Activated naive CD4-positive, alpha-beta T cell treated with anti-CD3 and anti-CD28 coated beads, Interleukin-2, amount 10 ng/mL, durations not matched to agents 7 days and 5 days (primary cell): Measurements from ENCODE around the gene KIZ.

Source experiments
- CTCF ChIA-PET: fragments of 350-600 bp; sonication (Branson Sonifier 250); formaldehyde crosslinking; loops from one replicate; lab custom pipeline; 2021; ENCODE audit warnings: antibody characterized with exemption; lab: Charles Lee
- DNase-seq: peaks from one replicate; pipeline ENCODE4 v3.0.0-alpha.2; 2020
- H3K27ac Mint-ChIP-seq: one replicate; pipeline ENCODE4 v1.8.0; 2021; ENCODE audit warnings: mild to moderate bottlenecking, moderate library complexity, mixed read lengths
- H3K27me3 Mint-ChIP-seq: one replicate; pipeline ENCODE4 v1.8.0; 2021; ENCODE audit warnings: mild to moderate bottlenecking, mixed read lengths
- H3K36me3 Mint-ChIP-seq: one replicate; pipeline ENCODE4 v1.8.0; 2021; ENCODE audit warnings: mixed read lengths
- H3K4me1 Mint-ChIP-seq: one replicate; pipeline ENCODE4 v1.8.0; 2021; ENCODE audit warnings: mixed read lengths
- H3K4me3 Mint-ChIP-seq: one replicate; pipeline ENCODE4 v1.8.0; 2021; ENCODE audit warnings: mild to moderate bottlenecking, moderate library complexity, mixed read lengths
- H3K9me3 Mint-ChIP-seq: one replicate; pipeline ENCODE4 v1.8.0; 2021; ENCODE audit warnings: mixed read lengths

Gene KIZ

GRCh38 chr20:21139881-21140566 is 14.1 kb downstream of the KIZ start:
- Mint-ChIP-seq H3K4me1 (peaks cover under 1% of the 10 kb centered on the region), H3K9me3 (no peaks in the 10 kb centered on the region), H3K27me3 (no peaks in the 10 kb centered on the region), H3K27ac (no peak overlapping the region), H3K36me3 (peaks cover 6% of the 10 kb centered on the region), H3K4me3 (no peak overlapping the region)
- DNase-seq: no peak
- CTCF ChIA-PET: no interaction called here

DNA sequence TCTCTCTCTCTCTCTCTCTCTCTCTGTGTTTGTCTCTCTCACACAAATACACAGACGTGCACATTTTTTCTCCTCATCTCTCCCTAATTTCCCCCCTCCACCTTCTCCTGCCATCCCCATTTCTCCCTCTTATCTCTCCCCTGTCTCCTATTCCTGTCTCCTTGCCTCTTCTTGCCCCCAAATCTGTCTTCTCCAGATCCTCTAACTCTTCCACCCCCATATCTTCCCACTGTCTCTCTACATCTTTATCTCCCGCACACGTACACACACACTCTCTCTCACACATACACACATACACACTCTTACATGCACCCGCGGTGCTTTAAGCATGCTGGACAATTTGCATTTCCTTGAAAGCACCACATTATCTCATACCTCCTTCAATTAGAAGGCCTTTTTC is 15.9 kb downstream of the KIZ start:
- CTCF ChIA-PET: interaction anchor here (0.7 kb wide), 1 partner anchor 93 kb away, joined by 3 read pairs; no protein-coding TSS in a partner anchor
- no peak for DNase-seq
- peaks cover 4% of the 10 kb centered on the region for H3K36me3 Mint-ChIP-seq

GRCh38 chr20:21143194-21143890 is 17.5 kb downstream of the KIZ start:
- H3K27me3 Mint-ChIP-seq: no peaks in the 10 kb centered on the region
- no peak overlapping the region for H3K4me3 Mint-ChIP-seq
- H3K4me1 Mint-ChIP-seq: no peaks in the 10 kb centered on the region
- H3K27ac Mint-ChIP-seq: no peak overlapping the region
- DNase-seq: no peak
- no peaks in the 10 kb centered on the region for H3K9me3 Mint-ChIP-seq
- peaks cover 1% of the 10 kb centered on the region for H3K36me3 Mint-ChIP-seq
- CTCF ChIA-PET: no interaction called here

More for the DNA sequence above, 15.9 kb downstream of the KIZ start:
- Mint-ChIP-seq H3K4me3 (no peak overlapping the region), H3K4me1 (no peaks in the 10 kb centered on the region), H3K27me3 (no peaks in the 10 kb centered on the region), H3K9me3 (no peaks in the 10 kb centered on the region), H3K27ac (no peak overlapping the region)

DNA sequence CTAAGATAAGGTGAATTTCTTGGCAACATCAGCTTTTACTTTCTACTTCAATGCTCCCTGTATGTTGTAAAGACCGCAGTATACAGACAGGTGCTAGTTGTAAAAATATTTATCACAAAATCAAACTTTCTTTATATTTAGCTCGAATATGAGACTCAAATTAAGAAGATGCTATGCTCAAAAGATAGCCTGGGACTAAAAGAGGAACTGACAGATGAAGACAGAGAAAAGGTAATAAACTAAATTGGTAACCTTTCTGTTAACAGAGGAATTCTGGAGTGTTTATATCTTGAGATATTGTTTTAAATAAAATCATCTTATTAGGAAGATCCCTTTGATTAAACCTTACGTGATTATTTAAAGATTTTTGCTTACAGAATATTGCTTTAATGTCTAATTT is 19.5 kb downstream of the KIZ start:
- Mint-ChIP-seq H3K9me3 (no peaks in the 10 kb centered on the region), H3K27me3 (no peaks in the 10 kb centered on the region), H3K27ac (no peak overlapping the region), H3K36me3 (peaks cover 1% of the 10 kb centered on the region), H3K4me3 (no peak overlapping the region), H3K4me1 (no peaks in the 10 kb centered on the region)
- DNase-seq: no peak
- CTCF ChIA-PET: no interaction called here

GRCh38 chr20:21146215-21146614 is 20.3 kb downstream of the KIZ start:
- Mint-ChIP-seq H3K27me3 (no peaks in the 10 kb centered on the region), H3K4me1 (no peaks in the 10 kb centered on the region), H3K4me3 (no peak overlapping the region), H3K27ac (no peak overlapping the region), H3K9me3 (no peaks in the 10 kb centered on the region), H3K36me3 (peaks cover 1% of the 10 kb centered on the region)
- no peak for DNase-seq
- CTCF ChIA-PET: no interaction called here

GRCh38 chr20:21147593-21147992 is 21.7 kb downstream of the KIZ start:
- no peak overlapping the region for H3K4me3 Mint-ChIP-seq
- peaks cover 1% of the 10 kb centered on the region for H3K36me3 Mint-ChIP-seq
- CTCF ChIA-PET: interaction anchor here (0.6 kb wide), 1 partner anchor 54 kb away, joined by 3 read pairs; no protein-coding TSS in a partner anchor
- no peaks in the 10 kb centered on the region for H3K9me3 Mint-ChIP-seq
- H3K4me1 Mint-ChIP-seq: no peaks in the 10 kb centered on the region
- H3K27me3 Mint-ChIP-seq: no peaks in the 10 kb centered on the region
- no peak for DNase-seq
- no peak overlapping the region for H3K27ac Mint-ChIP-seq

- Mint-ChIP-seq H3K4me3 (no peak overlapping the region), H3K9me3 (no peaks in the 10 kb centered on the region), H3K27me3 (no peaks in the 10 kb centered on the region), H3K36me3 (peaks cover 1% of the 10 kb centered on the region), H3K27ac (no peak overlapping the region), H3K4me1 (no peaks in the 10 kb centered on the region)
- no peak for DNase-seq
- CTCF ChIA-PET: no interaction called here
These were observed 23.5 kb downstream of the KIZ start for GRCh38 chr20:21149344-21149743.

DNA sequence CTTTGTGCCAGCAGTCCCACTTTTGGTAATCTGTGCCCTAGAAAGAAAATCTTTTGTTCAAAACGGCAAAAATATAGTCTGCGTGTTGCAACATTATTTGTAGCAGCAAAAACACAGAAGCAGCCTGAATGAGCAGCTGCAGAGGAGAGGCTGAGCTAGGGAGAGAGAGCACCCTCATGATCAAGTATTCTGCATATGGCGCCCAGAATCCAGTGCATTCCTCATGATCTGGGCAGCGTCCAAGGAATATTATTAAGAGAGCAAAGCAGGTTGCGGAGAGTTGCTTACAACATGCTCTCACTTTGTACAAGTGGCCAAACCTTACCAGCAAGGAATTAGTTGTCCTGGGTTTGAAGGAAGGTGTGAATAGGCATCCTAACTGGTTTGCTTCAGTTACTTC is 25.9 kb downstream of the KIZ start:
- H3K36me3 Mint-ChIP-seq: peaks cover 1% of the 10 kb centered on the region
- H3K4me1 Mint-ChIP-seq: no peaks in the 10 kb centered on the region
- CTCF ChIA-PET: no interaction called here
- no peak overlapping the region for H3K27ac Mint-ChIP-seq
- no peaks in the 10 kb centered on the region for H3K27me3 Mint-ChIP-seq
- no peak overlapping the region for H3K4me3 Mint-ChIP-seq
- H3K9me3 Mint-ChIP-seq: no peaks in the 10 kb centered on the region
- DNase-seq: no peak

DNA sequence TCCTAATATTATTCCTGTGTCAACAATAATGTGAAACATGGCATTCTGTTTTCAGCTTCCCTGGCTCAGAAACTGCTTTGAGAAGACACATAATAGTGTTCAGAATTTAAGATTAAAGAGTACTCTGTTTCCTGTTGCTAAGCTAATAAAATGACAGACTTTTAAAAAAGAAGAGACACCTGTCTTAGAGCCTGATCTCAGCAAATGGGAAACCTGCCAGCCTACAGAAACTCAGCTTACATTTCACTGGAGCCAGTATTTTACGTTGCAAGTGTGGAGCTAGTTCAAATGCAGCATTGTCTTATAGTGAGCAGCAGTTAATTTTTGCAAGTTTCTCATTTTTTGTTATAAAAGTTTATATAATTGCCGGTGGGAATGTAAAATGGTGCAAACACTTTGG is 28.8 kb downstream of the KIZ start:
- no peak for DNase-seq
- H3K36me3 Mint-ChIP-seq: no peaks in the 10 kb centered on the region
- CTCF ChIA-PET: no interaction called here
- H3K27ac Mint-ChIP-seq: no peak overlapping the region
- no peaks in the 10 kb centered on the region for H3K27me3 Mint-ChIP-seq
- H3K9me3 Mint-ChIP-seq: no peaks in the 10 kb centered on the region
- H3K4me1 Mint-ChIP-seq: no peaks in the 10 kb centered on the region
- H3K4me3 Mint-ChIP-seq: no peak overlapping the region

DNA sequence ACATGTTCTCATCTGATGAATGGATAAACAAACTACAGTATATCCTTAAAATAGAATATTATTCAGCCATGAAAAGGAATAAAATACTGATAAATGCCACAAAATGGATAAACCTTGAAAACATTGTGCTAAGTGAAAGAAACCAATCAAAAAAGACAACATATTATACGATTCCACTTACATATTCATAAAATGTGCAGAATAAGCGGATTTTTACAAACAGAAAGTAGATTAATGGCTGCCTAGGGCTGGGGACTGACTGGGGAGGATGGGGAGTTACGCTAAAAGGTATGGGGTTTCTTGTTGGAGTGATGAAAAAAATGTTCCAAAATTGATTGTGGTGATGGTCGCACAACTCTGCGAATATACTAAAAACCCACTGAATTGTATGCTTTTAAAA is 29.4 kb downstream of the KIZ start:
- H3K4me3 Mint-ChIP-seq: no peak overlapping the region
- no peak overlapping the region for H3K27ac Mint-ChIP-seq
- no peaks in the 10 kb centered on the region for H3K36me3 Mint-ChIP-seq
- no peaks in the 10 kb centered on the region for H3K4me1 Mint-ChIP-seq
- DNase-seq: no peak
- CTCF ChIA-PET: no interaction called here
- no peaks in the 10 kb centered on the region for H3K27me3 Mint-ChIP-seq
- H3K9me3 Mint-ChIP-seq: no peaks in the 10 kb centered on the region

DNA sequence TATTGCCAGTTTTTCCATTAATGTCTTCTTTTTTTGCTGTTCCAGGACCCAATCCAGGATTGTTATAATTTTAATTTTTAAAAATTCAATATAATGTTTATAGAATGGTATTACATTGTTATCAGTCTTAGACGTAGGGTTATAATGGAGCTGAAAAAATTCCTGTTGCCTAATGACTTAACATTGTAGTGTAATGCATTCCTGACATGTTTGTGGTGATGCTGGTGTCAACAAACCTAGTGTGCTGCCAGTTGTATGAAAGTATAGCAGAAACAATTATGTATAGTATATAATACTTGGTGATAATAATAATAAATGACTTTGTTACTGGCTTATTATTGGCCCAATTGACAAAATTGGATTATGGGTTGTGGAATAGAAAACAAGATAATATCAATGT is 30.4 kb downstream of the KIZ start:
- Mint-ChIP-seq H3K27me3 (no peaks in the 10 kb centered on the region), H3K4me3 (no peak overlapping the region), H3K36me3 (no peaks in the 10 kb centered on the region), H3K27ac (no peak overlapping the region), H3K9me3 (no peaks in the 10 kb centered on the region), H3K4me1 (no peaks in the 10 kb centered on the region)
- DNase-seq: no peak
- CTCF ChIA-PET: no interaction called here

- Mint-ChIP-seq H3K9me3 (no peaks in the 10 kb centered on the region), H3K27me3 (no peaks in the 10 kb centered on the region), H3K4me3 (no peak overlapping the region), H3K4me1 (no peaks in the 10 kb centered on the region), H3K27ac (no peak overlapping the region), H3K36me3 (peaks cover 3% of the 10 kb centered on the region)
- DNase-seq: no peak
- CTCF ChIA-PET: no interaction called here
These were observed 31.1 kb downstream of the KIZ start for GRCh38 chr20:21157006-21157405.

GRCh38 chr20:21159658-21160380 is 33.9 kb downstream of the KIZ start:
- no peaks in the 10 kb centered on the region for H3K27me3 Mint-ChIP-seq
- H3K4me3 Mint-ChIP-seq: no peak overlapping the region
- no peaks in the 10 kb centered on the region for H3K9me3 Mint-ChIP-seq
- CTCF ChIA-PET: no interaction called here
- peaks cover 5% of the 10 kb centered on the region for H3K36me3 Mint-ChIP-seq
- H3K27ac Mint-ChIP-seq: no peak overlapping the region
- no peaks in the 10 kb centered on the region for H3K4me1 Mint-ChIP-seq
- DNase-seq: no peak

GRCh38 chr20:21161926-21162325 is 36.0 kb downstream of the KIZ start:
- Mint-ChIP-seq H3K27ac (no peak overlapping the region), H3K36me3 (peaks cover 13% of the 10 kb centered on the region), H3K4me1 (peaks cover 16% of the 10 kb centered on the region), H3K9me3 (peaks cover 7% of the 10 kb centered on the region), H3K4me3 (no peak overlapping the region), H3K27me3 (no peaks in the 10 kb centered on the region)
- CTCF ChIA-PET: no interaction called here
- no peak for DNase-seq

DNA sequence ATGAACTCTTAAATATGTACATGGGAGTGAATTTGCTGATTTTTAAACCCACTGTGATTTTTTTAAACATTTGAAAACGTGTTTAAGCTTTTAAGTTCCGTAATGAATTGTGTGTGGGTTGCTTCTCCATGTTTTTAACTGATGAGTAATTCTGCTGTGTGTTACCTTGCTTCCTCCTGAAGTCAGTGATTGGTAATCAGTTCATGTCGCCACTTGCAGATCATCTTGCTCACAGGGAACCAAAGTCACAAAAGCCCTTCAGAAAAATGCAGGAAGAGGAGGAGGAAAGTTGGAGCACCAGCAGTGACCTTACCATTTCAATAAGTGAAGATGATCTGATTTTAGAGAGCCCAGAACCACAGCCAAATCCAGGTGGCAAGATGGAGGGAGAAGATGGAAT is 36.7 kb downstream of the KIZ start:
- no peak for DNase-seq
- H3K27me3 Mint-ChIP-seq: no peaks in the 10 kb centered on the region
- peaks cover 14% of the 10 kb centered on the region for H3K36me3 Mint-ChIP-seq
- peaks cover 20% of the 10 kb centered on the region for H3K4me1 Mint-ChIP-seq
- CTCF ChIA-PET: no interaction called here
- H3K4me3 Mint-ChIP-seq: no peak overlapping the region
- H3K27ac Mint-ChIP-seq: no peak overlapping the region
- peaks cover 7% of the 10 kb centered on the region for H3K9me3 Mint-ChIP-seq
